Neural progenitor cell (in vitro differentiated cells): ENCODE results near the gene ITIH5.

Source experiments
- EZH2 ChIP-seq: fragments of 200-600 bp; sonication (generic); IDR thresholded peaks from 2 replicates; pipeline ENCODE4 v1.6.1; 2017; ENCODE audit warnings: antibody characterized with exemption, mild to moderate bottlenecking, moderate library complexity
- EZH2phosphoT487 ChIP-seq: fragments of 200-600 bp; sonication (generic); IDR thresholded peaks from 2 replicates; pipeline ENCODE4 v1.6.1; 2017; ENCODE audit warnings: antibody characterized with exemption
- TF ChIP-seq, protein P1 (sequence below): fragments of 200-600 bp; sonication (generic); IDR thresholded peaks from 2 replicates; pipeline ENCODE4 v1.5.1; 2017; ENCODE audit warnings: antibody characterized with exemption, mild to moderate bottlenecking

DNA sequence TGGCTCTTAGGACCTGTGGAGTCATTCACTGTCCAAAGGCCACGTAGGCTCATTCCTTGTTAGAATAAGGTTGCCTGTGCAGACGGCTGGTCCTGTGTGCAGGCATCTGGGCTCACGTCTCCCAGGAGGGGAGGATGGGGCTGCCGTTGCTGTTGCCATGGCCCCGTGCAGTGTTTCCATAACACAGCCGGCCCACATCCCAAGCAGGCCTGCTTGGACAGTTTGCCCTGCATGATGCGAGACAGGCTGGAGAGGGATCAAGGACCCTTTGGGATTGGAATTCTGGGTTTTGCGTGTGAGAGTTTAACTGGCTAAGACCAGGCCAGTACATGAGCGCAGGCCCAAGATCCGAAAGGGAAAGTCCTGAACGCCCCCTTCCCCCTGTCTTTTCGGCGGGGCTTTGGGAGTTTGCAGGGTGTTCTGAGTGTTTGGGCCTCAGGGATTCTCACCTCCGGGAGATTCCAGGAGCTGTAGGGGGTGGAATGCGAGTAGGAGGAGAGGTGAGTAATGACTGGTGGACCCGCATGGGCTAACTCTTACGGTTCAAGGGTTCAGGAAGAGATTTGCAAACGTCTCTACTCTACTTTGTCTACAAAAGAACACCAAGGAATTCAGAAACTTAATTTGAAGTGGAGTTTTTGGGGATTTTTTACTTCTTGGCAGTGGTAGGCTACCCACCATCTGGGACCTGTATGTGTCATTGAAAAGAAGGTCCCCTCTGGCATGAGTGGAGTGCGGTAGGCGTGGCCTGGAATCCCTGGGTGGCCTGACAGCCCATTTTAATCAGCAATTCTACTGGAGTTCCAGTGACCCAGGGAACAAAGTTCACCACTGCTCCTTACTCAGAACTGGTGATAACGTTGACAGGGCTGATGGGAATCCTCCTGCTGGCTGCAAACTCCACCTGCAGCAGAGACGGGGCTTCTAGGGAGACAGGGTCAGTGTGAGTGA is 125.4 kb downstream of the ITIH5 start:
- TF ChIP-seq, protein P1, sequence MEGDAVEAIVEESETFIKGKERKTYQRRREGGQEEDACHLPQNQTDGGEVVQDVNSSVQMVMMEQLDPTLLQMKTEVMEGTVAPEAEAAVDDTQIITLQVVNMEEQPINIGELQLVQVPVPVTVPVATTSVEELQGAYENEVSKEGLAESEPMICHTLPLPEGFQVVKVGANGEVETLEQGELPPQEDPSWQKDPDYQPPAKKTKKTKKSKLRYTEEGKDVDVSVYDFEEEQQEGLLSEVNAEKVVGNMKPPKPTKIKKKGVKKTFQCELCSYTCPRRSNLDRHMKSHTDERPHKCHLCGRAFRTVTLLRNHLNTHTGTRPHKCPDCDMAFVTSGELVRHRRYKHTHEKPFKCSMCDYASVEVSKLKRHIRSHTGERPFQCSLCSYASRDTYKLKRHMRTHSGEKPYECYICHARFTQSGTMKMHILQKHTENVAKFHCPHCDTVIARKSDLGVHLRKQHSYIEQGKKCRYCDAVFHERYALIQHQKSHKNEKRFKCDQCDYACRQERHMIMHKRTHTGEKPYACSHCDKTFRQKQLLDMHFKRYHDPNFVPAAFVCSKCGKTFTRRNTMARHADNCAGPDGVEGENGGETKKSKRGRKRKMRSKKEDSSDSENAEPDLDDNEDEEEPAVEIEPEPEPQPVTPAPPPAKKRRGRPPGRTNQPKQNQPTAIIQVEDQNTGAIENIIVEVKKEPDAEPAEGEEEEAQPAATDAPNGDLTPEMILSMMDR, result no peak
- TF ChIP-seq EZH2, result no peak
- no peak for TF ChIP-seq EZH2phosphoT487
